ENCODE results near the gene ABL1.
"Not testable (repeated sequence)": the region's sequence is repeated elsewhere in the genome, so short reads cannot be mapped to it uniquely, and the experiment has no call there.

Gene ABL1

DNA sequence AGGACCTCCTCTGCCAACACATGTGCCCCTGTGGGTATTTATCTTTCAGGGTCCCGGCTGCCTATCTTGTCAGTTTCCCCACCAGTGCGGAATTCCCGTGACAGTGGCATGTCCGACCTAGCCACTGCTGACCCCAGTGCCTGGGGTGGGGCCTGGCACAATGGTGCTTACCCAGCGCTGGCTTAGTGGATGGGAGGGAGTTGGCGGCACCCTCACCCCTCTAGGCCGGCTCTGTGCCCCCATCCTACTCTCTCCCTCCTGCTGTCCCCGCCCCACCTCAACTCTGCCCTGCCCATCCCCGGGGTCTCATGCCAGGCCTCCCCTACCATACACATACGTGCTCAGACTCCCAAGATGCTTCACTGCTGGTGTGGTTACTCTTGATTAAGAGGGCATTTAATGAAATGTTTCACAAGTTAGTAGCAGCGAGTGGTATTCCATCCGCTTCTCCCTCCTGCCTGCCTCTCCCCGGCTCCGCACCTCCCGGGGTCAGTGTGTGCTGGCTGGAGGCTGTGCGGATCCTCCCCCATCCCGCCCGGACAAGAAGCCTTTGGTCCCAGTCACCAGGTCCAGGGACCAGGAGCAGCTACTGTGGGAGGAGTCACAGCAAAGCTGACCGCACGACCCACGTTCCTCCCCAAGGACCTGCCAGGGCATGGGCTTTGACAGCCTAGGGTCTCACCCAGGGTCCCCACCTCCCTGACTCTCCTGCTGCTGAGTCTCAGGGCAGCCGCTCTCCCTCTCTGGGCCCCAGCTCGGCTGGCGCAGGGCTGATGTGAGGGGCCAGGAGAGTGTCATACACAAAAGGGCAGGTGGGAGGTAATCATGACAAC is 71.1 kb downstream of the ABL1 start:
- no peaks in the 10 kb centered on the region for H3K27me3 ChIP-seq
- H3K36me3 ChIP-seq = no peaks in the 10 kb centered on the region
- DNase-seq = no peak
- H3K9me3 ChIP-seq = no peaks in the 10 kb centered on the region
- peaks cover 6% of the 10 kb centered on the region; the same call in 1 of the 2 replicates for H3K4me1 ChIP-seq
- H3K4me3 ChIP-seq (ENCODE audit: low read depth, low read length) = no peak overlapping the region
- TF ChIP-seq CTCF (IDR thresholded peaks at IDR 0.05; ENCODE audit: low read depth, low read length) = no peak

DNA sequence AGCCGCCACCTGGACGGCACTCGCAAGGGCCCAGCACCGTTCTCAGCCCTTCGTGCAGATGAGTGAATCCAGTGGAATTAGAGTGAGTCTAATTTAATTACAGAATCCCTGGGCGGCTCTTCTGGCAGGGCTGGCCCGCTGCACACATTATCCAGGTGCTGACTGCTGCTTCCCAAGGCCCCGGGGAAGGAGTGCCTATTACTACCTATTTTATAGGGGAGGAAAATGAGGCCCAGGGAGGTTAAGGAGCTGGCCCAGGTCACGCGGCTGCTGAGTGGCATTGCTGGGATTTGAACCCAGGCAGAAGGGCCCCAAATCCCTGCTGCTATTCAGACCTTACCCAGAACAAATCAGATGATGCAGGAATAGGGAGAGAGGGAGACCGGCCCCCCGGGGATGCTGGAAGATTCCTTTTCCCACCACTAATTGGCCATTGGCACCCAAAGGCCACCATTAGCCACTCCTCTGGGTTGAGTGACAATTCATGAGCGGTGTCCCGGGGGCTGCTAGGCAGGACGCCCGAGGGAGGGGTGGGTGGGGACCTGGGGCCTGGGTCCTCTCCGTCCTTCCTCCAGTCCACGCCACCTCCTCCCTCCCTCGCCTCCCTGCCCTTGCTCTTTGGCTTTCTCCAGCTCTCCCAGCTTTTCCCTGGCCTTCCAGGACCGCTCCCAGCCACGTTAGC is 71.8 kb downstream of the ABL1 start:
- Histone ChIP-seq H3K9me3 (no peaks in the 10 kb centered on the region), H3K4me3 (ENCODE audit: low read depth, low read length) (no peak overlapping the region), H3K4me1 (peaks cover 6% of the 10 kb centered on the region; the same call in 1 of the 2 replicates), H3K36me3 (no peaks in the 10 kb centered on the region), H3K27me3 (no peaks in the 10 kb centered on the region)
- TF ChIP-seq CTCF (IDR thresholded peaks at IDR 0.05; ENCODE audit: low read depth, low read length) = no peak
- DNase-seq = peak; percentile 52

DNA sequence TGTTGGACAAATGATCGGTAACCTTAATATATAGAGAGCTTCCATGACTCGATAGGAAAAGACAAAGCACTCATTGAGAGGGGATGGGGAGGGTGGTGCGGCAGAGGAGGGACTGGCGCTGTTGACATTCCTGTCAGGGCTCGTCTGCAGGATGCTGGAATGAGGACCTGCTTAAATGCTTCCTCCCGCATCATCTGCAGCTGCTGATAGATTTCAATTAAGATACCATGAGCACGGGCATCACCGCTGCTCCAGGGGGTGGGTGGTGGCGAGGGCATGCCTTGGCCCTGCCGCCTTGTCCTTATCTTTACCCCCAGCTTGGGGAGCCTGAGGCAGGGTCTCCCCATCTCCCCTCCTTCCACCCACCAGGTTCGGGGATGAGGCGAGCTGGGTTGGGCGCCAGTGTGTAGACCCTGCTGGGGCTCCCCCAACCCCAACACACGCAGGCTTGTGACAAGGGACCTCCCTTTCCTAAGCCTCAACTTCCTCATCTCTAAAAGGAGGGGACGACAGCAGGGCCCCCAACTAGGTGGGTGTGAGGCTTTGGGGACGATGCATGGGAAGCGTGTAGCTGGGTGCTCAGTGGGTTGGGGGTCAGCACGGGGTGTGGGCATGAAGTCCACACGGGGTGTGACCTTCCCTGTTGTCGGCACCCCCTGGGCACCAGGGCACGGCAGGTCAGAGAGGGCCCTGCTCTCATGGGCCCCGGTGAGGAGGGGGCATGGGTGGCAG is 73.3 kb downstream of the ABL1 start:
- H3K27me3 ChIP-seq = no peaks in the 10 kb centered on the region
- no peak overlapping the region for H3K4me3 ChIP-seq (ENCODE audit: low read depth, low read length)
- peaks cover 6% of the 10 kb centered on the region; the same call in 1 of the 2 replicates for H3K4me1 ChIP-seq
- no peaks in the 10 kb centered on the region for H3K36me3 ChIP-seq
- no peaks in the 10 kb centered on the region for H3K9me3 ChIP-seq
- DNase-seq = no peak
- TF ChIP-seq CTCF (IDR thresholded peaks at IDR 0.05; ENCODE audit: low read depth, low read length) = no peak

DNA sequence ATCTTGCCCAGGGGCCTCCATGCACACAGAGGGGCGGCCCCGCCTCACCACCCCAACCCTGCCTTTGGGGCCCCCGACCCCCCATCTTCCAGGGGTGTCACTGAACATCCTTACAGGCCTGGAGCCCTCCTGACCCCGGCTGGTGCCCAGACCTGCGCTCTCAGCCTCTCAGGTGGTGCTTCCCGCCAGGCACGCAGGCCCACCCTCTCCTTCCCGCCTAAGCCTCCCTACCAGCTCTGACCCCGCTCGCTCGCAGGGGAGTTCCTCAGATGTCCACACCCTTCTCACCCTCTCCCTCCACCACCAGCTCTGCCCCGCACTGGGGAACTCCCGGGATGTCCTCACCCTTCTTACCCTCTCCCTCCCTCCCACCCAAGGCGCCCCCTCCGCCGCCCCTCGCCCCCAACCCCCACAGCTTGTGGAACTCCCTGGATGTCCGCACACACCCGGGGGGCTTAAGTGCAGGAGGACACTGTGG is 73.9 kb downstream of the ABL1 start:
- TF ChIP-seq CTCF (IDR thresholded peaks at IDR 0.05; ENCODE audit: low read depth, low read length) = no peak
- Histone ChIP-seq H3K4me1 (peaks cover 6% of the 10 kb centered on the region; the same call in 1 of the 2 replicates), H3K27me3 (no peaks in the 10 kb centered on the region), H3K36me3 (no peaks in the 10 kb centered on the region), H3K4me3 (ENCODE audit: low read depth, low read length) (no peak overlapping the region), H3K9me3 (no peaks in the 10 kb centered on the region)
- no peak for DNase-seq

DNA sequence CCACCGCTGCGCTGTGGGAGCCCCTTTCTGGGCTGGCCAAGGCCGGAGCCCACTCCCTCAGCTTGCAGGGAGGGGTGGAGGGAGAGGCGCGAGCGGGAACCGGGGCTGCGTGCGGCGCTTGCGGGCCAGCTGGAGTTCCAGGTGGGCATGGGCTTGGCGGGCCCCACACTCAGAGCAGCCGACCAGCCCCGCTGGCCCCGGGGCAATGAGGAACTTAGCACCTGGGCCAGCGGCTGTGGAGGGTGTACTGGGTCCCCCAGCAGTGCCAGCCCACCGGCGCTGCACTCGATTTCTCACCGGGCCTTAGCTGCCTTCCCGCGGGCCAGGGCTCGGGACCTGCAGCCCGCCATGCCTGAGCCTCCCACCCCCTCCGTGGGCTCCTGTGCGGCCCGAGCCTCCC is 75.0 kb downstream of the ABL1 start:
- not testable (repeated sequence) for H3K36me3 ChIP-seq; H3K4me3 ChIP-seq (ENCODE audit: low read depth, low read length); DNase-seq; H3K9me3 ChIP-seq; H3K4me1 ChIP-seq; H3K27me3 ChIP-seq

DNA sequence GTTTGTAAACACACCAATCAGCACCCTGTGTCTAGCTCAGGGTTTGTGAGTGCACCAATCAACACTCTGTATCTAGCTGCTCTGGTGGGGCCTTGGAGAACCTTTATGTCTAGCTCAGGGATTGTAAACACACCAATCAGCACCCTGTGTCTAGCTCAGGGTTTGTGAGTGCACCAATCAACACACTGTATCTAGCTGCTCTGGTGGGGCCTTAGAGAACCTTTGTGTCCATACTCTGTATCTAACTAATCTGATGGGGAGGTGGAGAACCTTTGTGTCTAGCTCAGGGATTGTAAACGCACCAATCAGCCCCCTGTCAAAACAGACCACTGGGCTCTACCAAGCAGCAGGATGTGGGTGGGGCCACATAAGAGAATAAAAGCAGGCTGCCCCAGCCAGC is 75.6 kb downstream of the ABL1 start:
- not testable (repeated sequence) for H3K27me3 ChIP-seq; DNase-seq; H3K9me3 ChIP-seq; H3K4me1 ChIP-seq; H3K4me3 ChIP-seq (ENCODE audit: low read depth, low read length); H3K36me3 ChIP-seq

Measured in BE2C (cell line).